ENCODE results near the gene SOST.
"Not testable (repeated sequence)": the region's sequence is repeated elsewhere in the genome, so short reads cannot be mapped to it uniquely, and the experiment has no call there.

DNA sequence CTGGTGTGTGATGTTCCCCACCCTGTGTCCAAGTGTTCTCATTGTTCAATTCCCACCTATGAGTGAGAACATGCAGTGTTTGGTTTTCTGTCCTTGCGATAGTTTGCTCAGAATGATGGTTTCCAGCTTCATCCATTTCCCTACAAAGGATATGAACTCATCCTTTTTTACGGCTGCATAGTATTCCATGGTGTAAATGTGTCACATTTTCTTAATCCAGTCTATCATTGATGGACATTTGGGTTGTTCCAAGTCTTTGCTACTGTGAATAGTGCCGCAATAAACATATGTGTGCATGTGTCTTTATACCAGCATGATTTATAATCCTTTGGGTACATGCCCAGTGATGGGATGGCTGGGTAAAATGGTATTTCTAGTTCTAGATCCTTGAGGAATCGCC is 34.1 kb upstream of the SOST start:
- TF ChIP-seq, protein P1, sequence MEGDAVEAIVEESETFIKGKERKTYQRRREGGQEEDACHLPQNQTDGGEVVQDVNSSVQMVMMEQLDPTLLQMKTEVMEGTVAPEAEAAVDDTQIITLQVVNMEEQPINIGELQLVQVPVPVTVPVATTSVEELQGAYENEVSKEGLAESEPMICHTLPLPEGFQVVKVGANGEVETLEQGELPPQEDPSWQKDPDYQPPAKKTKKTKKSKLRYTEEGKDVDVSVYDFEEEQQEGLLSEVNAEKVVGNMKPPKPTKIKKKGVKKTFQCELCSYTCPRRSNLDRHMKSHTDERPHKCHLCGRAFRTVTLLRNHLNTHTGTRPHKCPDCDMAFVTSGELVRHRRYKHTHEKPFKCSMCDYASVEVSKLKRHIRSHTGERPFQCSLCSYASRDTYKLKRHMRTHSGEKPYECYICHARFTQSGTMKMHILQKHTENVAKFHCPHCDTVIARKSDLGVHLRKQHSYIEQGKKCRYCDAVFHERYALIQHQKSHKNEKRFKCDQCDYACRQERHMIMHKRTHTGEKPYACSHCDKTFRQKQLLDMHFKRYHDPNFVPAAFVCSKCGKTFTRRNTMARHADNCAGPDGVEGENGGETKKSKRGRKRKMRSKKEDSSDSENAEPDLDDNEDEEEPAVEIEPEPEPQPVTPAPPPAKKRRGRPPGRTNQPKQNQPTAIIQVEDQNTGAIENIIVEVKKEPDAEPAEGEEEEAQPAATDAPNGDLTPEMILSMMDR (conservative IDR thresholded peaks at IDR 0.05 in 1 of 2, IDR thresholded peaks at IDR 0.05 in 1 of 2; ENCODE audit: low read depth in 1 of 2, low read length in 2 of 2) = not testable (repeated sequence)
- not testable (repeated sequence) for TF ChIP-seq EZH2 (IDR thresholded peaks at IDR 0.05; ENCODE audit: low read length, missing control alignments)

Data from fibroblast of lung (primary cell).